A673 (cell line): ENCODE results near the gene ZC3H12A.

ENCODE experiments used
- EZH2 ChIP-seq: fragments of 200-600 bp; sonication (generic); IDR thresholded peaks from 2 replicates; pipeline ENCODE4 v1.6.1; 2017; ENCODE audit warnings: borderline replicate concordance, low read depth, mild to moderate bottlenecking, mixed read lengths, antibody characterized with exemption, low read length; ENCODE audit not compliant: poor library complexity, severe bottlenecking
- TF ChIP-seq, protein P1 (sequence below): fragments of 300-800, 200-600 bp; sonication (generic); conservative IDR thresholded peaks from 2 replicates; pipeline ENCODE4 v1.5.1; 2017; ENCODE audit warnings: low read depth, mild to moderate bottlenecking, antibody characterized with exemption, low read length, moderate library complexity, mixed read lengths

DNA sequence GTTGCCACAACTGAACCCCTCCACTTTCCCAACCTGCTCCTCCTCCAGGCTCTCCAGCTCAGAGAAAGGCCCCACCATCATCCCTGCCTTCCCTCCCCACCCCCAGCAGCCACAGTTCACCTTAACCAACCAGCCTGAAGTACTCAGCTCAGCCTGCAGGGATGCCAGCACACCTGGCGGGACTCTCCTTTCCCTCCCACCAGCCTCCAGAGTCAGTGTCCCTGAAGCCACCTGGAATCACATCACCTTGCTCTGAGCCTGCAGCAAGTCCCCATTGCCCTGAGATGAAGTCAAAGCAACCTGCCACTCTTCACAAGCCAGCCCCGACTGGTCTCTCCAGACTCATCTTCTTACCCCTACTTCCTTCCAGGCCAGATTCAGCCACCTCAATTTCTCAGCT is 26.2 kb upstream of the ZC3H12A start:
- TF ChIP-seq, protein P1, sequence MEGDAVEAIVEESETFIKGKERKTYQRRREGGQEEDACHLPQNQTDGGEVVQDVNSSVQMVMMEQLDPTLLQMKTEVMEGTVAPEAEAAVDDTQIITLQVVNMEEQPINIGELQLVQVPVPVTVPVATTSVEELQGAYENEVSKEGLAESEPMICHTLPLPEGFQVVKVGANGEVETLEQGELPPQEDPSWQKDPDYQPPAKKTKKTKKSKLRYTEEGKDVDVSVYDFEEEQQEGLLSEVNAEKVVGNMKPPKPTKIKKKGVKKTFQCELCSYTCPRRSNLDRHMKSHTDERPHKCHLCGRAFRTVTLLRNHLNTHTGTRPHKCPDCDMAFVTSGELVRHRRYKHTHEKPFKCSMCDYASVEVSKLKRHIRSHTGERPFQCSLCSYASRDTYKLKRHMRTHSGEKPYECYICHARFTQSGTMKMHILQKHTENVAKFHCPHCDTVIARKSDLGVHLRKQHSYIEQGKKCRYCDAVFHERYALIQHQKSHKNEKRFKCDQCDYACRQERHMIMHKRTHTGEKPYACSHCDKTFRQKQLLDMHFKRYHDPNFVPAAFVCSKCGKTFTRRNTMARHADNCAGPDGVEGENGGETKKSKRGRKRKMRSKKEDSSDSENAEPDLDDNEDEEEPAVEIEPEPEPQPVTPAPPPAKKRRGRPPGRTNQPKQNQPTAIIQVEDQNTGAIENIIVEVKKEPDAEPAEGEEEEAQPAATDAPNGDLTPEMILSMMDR: no peak
- TF ChIP-seq EZH2: no peak
